Fibroblast of skin of right quadriceps (primary cell): ENCODE results near the gene PDE4D.
"Not testable (repeated sequence)": the region's sequence is repeated elsewhere in the genome, so short reads cannot be mapped to it uniquely, and the experiment has no call there.

Experiments used
- DNase-seq: peaks from one replicate; pipeline ENCODE4 v3.0.0-alpha.2; 2013

PDE4D gene

DNA sequence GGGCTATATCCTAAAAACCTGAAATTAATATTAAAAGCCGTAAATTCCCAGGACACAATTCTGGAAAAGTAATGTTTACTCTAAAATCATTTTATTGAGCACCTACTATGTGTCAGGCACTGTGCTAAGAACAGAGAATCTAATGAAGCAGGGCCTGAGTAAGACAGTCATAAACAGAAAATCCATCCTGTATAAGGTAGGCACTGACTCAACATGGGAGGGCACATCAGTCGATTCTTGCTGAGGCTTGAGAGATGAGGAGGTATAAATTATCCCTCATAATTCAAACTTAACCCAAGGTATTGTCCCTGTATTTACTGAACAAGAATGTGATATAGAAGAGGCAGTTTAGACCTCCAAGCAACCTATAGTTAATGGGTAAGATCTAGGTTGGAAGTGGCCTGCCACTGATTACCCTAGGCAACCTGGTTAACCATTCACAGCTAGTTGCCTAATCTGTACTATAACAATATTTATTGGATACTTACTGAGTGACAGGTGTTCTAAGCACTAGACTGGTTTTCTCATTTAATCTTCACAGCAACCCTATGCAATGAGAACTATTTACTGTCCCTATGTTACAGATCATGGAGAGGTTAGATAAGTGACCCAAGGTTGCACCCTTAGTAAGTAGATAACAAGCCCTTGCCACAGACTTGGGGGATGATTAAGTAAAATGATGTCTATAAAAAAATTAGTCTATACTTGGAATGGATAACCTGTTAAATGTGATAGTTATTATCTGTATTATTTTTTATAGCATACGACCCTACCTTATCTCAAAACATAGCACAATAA is 317.7 kb downstream of the PDE4D start:
- no peak for DNase-seq

DNA sequence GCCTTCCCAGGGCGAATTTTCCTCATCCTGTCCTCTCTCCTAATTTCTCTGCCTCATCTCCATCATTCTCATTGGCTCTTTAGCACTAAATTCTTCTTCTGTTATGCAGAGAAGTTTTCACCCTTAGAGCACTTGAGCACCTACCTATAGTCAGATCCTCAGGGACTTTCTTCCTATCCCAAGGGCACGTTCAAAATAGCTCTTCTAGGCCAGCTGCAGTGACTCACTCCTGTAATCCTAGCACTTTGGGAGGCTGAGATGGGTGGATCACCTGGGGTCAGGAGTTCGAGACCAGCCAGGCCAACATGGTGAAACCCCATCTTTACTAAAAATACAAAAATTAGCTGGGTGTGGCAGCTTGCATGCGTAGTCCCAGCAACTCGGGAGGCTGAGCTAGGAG is 320.0 kb downstream of the PDE4D start:
- not testable (repeated sequence) for DNase-seq

DNA sequence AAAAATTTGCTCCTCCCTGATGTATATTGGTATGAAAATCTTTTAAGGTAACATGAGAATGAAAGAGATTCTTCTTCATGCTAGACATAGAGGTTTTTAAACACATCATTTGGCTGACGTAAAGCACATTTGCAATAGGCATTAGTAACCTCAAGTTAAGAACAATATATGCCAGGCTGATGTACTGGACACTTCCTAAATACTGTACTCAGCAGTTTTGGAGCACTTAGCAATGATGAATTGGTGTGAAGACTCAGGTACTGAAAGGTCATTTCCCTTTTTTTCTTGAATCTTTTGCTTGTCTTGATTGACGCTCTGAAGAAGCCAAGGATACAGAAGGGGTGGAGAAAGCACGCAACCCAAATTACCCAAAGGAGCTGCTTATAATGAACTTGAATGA is 322.5 kb downstream of the PDE4D start:
- no peak for DNase-seq

DNA sequence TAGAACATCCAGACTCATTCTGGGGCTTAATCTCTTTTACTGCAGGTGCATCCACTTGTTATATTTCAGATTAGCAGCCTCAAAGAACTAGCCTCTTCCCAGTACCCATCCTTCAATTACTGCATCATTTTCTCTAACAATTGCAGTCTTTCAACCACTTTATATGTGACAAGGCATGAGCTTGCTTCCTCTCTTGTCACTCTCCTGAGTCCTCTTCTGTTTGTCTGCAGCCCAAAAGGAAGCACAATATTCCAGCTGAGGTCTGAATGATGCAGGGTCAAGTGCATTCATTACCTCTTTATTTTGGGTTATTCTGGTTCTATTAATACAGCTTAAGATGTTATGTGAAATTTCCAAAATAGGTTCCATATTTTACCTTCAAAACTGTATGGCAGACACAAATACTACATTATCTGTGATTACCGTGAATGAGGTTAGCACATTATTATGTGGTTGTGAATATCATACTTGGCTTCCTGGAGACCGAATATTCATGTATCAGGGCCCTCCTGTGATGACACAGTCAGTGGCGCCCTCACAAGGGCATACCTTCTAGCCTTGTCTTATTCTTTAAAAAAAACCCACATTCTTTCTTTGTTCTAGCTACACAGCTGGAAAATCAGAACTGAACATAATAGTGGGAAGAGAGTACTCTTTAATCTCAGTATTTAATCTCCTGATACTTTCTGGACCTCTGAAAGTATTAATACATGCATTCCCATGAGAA is 323.8 kb downstream of the PDE4D start:
- DNase-seq = no peak

DNA sequence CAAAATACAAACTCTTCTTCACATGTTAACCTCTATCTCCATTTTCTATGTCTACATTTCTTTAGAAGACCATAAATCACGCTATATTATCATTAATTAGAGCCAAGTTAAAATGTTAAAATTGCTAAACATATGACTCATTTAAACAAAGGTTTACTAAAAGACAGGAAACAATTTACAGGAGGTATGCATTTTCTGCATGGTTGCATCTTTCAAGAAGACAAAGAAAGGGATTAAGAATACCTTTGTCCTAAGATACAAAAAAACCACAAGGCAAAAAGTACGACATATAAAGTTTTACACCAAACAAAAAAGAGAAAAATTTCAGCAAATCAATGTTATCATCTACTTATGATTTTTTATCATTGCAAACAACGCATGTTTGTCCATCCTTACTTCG is 324.4 kb downstream of the PDE4D start:
- DNase-seq = no peak

DNA sequence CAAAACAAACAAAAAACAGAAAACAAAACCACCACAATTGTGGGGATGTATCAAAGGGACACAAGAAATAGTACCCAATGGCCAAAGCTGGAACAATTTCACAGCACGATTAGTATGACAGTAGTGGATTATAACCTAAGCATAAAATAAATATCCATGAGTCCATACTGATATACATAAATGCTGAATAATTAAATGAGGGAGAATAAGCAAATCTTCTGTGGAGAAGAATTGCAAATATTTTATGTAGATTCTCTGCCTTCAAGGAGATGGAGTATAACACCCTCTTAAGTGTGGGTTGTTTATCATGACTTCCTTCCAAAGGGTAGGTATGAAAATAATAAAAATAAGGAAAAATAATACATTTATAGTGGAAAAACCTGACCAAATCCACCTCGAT is 325.4 kb downstream of the PDE4D start:
- no peak for DNase-seq

DNA sequence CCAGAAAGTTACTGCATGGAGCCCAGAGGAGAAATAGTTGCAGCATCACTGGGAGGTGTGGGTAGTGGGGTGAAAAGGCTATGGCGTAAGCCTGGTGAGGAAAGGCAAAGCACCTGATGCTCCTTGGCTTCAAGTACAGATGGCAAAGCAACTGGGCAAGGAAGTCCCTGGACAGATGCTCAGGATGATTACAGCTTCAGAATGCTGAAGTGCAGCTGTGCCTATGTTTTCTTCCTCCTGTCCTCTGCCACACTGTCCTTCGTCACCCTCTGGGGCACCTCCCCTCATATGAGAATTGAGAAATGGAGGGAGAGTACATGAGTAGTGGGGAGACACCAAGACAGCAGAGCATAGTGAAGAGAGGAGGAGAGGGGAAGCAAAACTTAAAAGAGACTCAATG is 328.0 kb downstream of the PDE4D start:
- DNase-seq = no peak

DNA sequence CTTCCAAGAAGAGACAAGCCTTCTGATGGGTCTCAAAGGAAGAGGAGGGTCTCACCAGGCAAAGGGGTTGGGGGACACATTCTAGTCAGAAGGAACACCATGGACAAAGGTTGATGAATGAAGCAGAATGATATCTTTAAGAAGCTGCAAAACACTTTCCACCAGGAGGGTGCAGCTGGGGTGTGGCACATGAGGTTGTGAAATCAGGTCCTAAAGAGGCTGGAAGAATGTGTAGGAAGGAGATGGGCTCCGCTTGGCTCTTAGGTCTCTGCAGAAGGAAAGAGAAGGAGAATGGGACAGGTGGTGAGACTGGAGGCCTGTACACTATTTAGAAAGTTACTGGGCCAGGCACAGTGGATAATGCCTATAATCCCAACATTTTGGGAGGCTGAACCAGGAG is 328.6 kb downstream of the PDE4D start:
- no peak for DNase-seq

DNA sequence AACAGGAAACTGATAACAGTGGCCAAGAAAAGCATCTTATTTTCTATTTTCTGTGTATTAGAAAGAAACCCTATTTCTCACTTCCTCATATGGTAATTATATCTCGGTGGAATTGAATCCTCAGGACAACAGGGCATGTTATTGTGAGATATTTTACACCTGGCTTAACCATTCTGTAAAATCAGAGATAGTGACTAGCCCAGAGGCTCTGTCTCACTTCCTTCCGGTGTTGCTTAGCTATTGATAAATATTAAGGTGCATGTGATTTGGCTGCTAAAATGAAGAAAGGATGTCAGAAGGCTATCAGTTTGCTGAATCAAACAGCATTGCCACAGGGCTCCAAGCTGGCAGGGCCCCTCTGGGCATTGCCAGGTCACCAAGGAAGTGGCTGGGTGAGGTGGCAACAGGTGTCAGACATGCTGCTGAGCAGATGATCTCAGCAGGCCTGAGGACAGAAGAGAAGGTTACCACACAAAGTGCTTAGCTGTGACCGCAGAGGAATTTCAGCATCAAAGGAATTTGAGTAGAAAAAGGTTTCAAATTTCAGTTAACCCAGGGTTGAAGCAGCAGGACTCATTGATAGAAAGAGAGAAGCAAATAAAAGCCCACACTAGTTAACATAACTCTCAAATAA is 330.7 kb downstream of the PDE4D start:
- DNase-seq = no peak

DNA sequence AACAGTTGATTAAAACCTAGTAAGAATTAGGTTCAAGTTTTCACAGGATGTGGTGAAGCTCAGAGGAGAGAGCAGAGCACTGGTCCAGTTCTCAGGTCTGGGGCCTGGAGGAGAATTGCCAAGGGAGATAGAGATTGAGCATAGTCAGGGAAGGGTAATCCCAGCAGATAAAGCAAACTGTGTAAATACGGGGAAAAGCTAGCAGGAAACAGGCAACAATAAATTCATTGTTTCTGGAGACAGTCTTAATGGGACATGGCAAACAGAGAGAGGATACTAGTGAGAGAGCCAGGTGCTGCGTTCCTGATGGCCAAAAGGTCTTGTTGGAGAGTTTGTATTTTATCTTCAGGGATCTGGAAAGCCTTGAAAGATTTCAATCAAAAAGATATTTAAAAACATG is 333.0 kb downstream of the PDE4D start:
- no peak for DNase-seq

DNA sequence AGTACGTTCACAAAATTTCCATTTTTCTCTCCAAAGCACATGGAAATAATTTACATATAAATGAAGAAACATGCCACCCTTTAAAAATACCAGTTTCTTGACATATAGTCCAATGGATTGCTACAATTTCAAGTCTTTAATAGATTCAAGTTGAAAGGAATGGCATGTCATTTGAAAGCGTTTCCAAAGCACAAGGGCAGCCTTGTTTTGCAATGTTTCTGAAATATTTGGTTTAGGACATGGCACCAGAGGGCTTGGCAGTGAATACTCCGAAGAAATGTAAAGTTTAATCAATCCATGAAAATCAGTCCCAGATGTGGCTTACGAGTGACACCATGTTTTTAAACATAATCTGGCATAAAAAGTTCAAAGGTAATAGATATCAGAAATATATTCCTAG is 333.7 kb downstream of the PDE4D start:
- DNase-seq = no peak

DNA sequence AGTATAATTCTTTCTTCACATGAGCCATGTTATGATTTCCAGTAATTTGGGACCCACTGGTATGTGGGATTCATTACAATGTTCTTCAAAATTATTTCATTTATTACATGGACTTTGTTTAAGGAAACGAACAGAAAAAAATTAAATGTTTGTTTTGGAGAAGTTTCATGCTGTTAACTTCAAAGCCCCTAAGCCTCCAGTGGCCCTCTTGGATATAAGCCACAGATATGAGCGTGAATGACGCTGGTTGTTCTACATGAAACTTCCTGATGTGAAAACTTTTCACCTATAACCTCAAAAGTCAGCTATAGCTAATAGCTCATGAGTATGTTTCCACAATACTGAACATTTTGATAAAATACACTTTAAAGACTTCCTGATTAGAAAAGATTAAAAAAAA is 334.2 kb downstream of the PDE4D start:
- no peak for DNase-seq

DNA sequence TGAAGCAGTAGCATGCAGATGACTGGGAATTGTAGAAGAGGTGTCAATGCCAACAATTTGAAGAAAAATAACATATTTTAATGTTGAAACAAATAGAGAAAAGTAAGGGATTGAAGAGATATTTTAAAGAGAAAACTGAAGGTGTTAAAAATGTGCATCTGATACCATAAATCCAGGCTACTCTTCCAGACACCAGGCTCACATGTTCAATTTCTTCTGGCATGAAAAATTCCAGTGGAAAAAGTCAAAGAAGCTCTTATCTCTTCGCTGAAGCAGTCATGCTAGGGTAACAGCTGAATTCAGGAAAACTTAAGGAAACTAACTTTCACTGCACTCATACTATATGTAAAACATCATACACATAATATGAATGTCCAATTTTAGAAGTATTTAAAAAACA is 335.0 kb downstream of the PDE4D start:
- DNase-seq = no peak

DNA sequence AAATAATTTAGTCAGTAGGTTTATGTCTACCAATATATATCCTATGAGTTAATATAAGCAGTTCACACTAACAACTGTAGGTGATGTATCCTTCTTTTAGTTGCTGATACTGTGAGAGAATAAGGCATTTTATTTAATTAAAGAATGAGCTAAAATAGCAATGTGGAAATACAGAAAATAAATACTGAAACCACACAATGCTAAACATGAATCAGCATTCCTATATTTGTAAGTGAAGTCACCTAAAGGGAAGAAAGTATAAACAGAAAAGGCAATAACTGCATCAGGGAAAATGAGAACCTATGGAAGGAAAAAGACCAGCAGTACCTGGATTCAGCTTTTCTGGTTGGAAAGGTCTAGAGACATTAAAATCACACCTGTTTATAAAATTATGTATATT is 336.0 kb downstream of the PDE4D start:
- no peak for DNase-seq

DNA sequence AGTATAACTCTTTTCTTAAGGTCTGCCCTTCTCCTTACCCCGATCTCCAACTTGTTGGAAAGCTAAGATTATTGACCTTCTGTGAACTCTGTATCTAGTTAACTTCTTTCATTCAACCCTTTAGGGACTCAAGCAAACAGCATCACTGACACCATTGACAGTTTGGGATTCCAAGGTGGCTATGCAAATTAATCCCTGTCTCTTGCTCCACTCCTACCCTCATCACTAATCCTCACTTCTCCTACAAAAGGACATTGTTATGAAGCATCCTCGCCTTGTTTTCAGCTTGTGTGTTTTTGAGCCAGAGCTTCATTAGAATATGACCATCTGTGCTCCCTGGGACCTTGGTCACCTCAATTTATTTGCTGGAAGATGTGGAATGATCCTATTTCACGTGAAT is 337.9 kb downstream of the PDE4D start:
- no peak for DNase-seq

DNA sequence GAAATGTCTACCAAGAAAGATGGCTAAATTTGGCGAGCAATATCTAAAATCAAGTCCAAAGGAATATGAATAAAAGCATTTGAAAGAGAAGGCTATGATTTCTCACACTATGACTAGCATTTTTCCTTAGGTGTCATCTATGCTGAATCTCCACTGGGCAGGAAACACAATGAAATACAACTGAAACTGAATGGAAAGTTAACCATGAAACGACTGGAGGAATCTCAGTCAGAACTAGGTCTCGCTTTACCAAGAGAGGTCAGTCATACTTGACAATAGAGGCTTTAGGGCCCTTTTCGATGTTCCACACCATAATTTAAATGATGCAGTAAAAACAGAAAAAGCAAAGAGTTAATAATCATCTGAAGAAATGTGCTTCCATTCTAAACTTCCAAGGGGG is 339.0 kb downstream of the PDE4D start:
- no peak for DNase-seq

DNA sequence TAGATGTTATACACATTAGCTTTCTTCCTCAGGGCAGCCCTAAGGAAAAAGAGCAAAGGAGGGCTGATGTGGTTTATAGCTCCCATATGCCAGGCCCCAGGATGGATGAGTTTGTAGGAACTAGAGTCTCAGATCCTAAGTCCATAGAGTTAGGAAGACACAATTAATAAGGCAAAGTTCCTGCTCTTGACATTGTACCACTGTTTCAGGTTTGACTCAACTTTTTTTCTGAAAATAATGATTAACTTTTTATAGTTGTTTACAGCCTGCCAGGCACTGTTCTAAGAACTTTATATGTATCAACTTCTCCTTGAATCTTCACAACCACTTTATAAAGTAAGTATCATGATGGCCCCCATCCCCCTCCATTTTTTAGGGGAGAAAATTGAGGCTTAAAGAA is 339.5 kb downstream of the PDE4D start:
- no peak for DNase-seq

DNA sequence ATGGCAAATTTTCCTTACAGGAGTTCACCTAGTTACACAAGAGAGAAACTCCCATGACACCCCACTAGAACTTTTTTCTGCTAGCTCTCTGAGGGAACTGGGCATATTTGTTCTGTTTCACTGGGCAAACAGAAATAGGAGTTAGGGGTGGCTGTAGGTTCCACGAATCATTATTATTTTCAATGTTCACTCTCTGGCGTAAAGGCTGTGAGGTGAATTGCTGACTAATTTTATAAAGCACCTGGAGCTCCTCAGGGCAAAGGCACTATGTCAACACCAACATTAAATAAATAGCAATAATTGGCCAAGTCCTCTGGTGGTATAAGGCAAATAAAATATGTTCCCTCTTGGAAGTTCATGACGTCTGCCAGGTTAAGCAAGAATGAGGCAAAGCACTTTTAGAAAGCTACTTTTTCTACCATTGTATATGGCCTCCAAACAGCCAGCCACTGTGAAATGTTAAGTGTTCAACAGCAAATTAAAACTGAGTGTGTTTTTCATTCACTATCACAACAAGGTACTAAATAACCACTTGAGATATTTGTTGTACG is 344.6 kb downstream of the PDE4D start:
- no peak for DNase-seq

DNA sequence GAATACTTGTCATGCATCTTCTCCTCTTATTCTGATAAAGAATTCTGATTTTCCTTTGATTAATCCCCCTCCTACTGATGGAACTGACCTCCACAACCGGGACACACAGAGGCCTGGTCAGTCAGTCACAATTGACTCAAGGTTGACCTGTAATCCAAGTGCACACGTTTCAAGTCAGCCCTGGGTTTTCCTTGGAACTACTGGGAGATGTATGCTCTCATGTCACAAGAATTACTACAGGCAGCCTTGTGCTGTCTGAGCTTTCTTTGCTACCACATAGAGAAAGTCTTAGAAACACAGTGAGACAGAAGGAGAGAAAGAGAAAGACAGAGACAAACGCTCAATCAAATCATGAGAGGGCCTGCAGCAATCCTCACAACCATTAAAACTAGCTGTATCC is 345.8 kb downstream of the PDE4D start:
- DNase-seq = no peak

DNA sequence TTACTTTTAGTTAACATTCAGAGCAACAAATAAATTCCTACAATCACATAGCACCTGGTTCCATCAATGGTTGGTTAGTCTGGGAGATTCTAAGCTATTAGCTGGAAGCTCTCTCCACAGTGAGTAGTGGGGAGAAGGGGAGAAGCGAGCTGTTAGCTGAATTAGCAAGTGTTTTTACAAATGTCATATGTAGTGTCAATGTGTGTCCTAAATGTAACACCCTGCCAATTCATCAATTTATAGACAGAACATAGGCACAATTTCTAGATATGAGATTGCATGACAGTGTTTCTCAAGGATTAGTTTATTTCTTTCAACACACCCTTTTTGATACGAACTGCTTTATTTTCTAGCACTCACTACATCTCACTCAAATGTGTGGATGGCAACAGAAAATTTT is 349.0 kb downstream of the PDE4D start:
- DNase-seq = no peak

DNA sequence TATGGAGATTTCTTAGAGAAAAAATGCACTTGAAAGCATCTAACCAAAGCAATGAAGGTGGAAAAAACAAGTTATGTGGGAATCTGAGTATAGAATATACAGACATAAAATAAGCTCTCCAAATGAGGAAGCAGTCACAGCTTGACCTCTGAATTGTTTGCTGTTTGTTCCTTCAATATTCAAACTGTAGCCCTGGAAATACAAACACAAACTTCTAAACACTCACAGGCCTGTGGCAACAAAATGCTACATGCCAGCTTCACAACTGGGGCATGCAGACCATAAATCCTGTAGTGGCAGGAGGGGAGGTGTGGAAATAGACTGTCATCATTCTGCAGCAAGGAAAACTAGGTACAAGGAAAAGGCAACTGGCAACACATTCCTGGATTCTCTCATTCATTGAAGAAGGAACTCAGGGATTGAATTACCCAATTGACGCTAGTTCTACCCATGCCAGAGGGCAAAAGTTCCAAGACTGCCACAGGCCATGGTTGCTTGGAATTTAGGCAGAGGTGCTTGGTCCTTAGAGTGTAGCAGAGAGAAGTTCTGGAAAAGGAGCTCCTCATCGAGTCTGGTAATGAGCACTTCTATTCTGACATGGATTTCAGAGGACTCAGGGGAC is 349.6 kb downstream of the PDE4D start:
- no peak for DNase-seq

DNA sequence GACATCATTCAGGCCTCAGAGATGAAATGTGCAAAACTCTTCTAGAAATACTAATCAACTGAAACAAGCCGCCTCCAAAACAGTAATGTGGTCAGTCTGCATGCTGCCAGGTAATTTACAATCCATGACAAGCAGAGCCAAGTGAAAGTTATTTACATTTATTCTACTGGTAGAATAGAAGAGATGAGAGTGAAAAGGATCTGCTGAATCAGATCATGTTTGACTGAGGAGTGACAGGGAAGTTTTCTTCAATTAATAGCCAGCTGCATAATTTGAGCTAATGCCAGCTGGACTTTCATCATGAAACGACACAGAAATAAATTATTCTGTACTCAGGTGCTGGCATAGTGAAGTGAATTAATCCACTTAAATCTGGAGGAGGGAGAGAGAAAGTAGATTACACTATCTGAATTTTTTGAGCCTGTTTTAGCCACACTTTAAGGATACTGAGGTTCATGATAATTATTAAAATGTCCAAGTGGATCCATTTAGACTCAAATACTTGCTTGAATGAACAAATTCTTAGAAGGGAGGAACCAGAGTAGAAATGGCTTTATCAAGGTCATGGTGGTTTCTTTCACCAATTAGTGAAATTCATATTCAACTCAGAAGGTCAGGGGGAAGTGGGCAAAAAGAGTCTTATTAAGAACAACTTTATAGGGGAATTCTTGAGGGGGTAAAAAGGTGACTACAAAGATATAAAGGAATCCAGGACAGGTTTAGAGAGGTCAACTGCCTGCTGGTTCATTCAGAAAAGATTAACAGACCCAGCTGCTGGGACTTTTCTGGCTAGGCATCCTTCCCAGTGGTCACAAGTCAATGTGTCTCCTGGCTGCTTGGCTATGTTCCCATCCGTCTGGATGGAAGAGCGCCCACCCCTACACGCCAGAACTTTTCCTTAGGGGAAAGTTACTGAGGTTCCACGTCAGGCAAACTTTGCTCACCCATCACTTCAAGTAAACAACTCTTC is 350.4 kb downstream of the PDE4D start:
- DNase-seq = peak; percentile 29
